Subcutaneous adipose tissue (tissue), 4 donors: ENCODE data around the gene PGAM1. TPM values are rescaled to one million over a fixed set of nuclear protein-coding genes. Genes with fewer than 3 reads are reported as not detected.

Source experiments
- CTCF ChIP-seq: fragments of 450-650 bp; IDR thresholded peaks from one replicate; pipeline ENCODE4 v1.5.1; 2016; ENCODE audit warnings: low read depth, mild to moderate bottlenecking, control low read depth, antibody characterized with exemption, moderate library complexity
- small RNA-seq: library from RNA; depleted of rRNA; stranded (forward); fragments of <200 nt; gene quantifications from one replicate; pipeline ENCODE3, GENCODE V24; 2016
- total RNA-seq, 4 donors: library from RNA; depleted of rRNA; stranded (reverse); fragments of >200 nt; gene quantifications; one replicate each; pipeline ENCODE4 v1.1.0, GENCODE V29; 2016

PGAM1 gene
- total RNA-seq, 4 donors from 2014 or later: 143 to 155 (median 148) TPM

GRCh38 chr10:97475936-97476594 is 50.1 kb downstream of the PGAM1 start:
- no peak for TF ChIP-seq CTCF

GRCh38 chr10:97479939-97480338 is 53.9 kb downstream of the PGAM1 start:
- TF ChIP-seq CTCF: no peak

GRCh38 chr10:97481071-97481470 is 55.1 kb downstream of the PGAM1 start:
- no peak for TF ChIP-seq CTCF

- no peak for TF ChIP-seq CTCF
Observed at GRCh38 chr10:97482381-97482780, 56.4 kb downstream of the PGAM1 start.

Small RNA genes within 50 kb of the gene (small RNA-seq; reads per million reads assigned to genes)
- gene RF00019: 0.49 reads per million

Other genes starting within 250 kb of the PGAM1 start
- under 1 TPM in 3 of 4 donors, not detected in 1; 0.19 to 0.44 (median 0.33) TPM for gene SLIT1, start 240.2 kb upstream of the PGAM1 start, total RNA-seq
- gene ARHGAP19, start 133.6 kb upstream of the PGAM1 start, total RNA-seq: 10 to 100 TPM in 1 of 4 donors, 1 to 10 TPM in 3; 5.7 to 10.4 (median 9.2) TPM
- 10 to 100 TPM in 1 of 4 donors, 1 to 10 TPM in 3; 3.8 to 10.9 (median 6.6) TPM for gene FRAT1, start 106.9 kb upstream of the PGAM1 start, total RNA-seq
- 10 to 100 TPM in 1 of 4 donors, 1 to 10 TPM in 3; 4.4 to 10.2 (median 9.4) TPM for gene FRAT2, start 91.5 kb upstream of the PGAM1 start, total RNA-seq
- 10 to 100 TPM in 3 of 4 donors, 1 to 10 TPM in 1; 9.5 to 14.9 (median 14.3) TPM for gene RRP12, start 24.9 kb upstream of the PGAM1 start, total RNA-seq
- 10 to 100 TPM; 20.5 to 25.8 (median 22.9) TPM for gene EXOSC1, start 19.8 kb downstream of the PGAM1 start, total RNA-seq
- 10 to 100 TPM; 18.1 to 22.0 (median 19.7) TPM for gene ZDHHC16, start 20.0 kb downstream of the PGAM1 start, total RNA-seq
- 10 to 100 TPM; 57.6 to 87.8 (median 76.8) TPM for gene MMS19, start 72.2 kb downstream of the PGAM1 start, total RNA-seq
- 10 to 100 TPM in 2 of 4 donors, 1 to 10 TPM in 2; 3.9 to 23.4 (median 12.4) TPM for gene UBTD1, start 72.7 kb downstream of the PGAM1 start, total RNA-seq
- gene ANKRD2, start 146.6 kb downstream of the PGAM1 start, total RNA-seq: not detected
- gene HOGA1, start 158.2 kb downstream of the PGAM1 start, total RNA-seq: 10 to 100 TPM in 1 of 4 donors, 1 to 10 TPM in 3; 4.8 to 14.1 (median 7.2) TPM
- gene C10orf62, start 163.5 kb downstream of the PGAM1 start, total RNA-seq: under 1 TPM in 2 of 4 donors, not detected in 2; 0.44 to 0.94 TPM
- gene MORN4, start 207.3 kb downstream of the PGAM1 start, total RNA-seq: 1 to 10 TPM; 1.1 to 5.6 (median 3.7) TPM
- 10 to 100 TPM; 14.1 to 35.9 (median 18.5) TPM for gene PI4K2A, start 214.5 kb downstream of the PGAM1 start, total RNA-seq